GM19467 (cell line): ENCODE data around the gene AGPAT4.

Source experiments
- ATAC-seq: cut with Tn5 transposase; IDR thresholded peaks from one replicate; pipeline ENCODE4 v1.9.1; 2021; ENCODE audit warnings: mild to moderate bottlenecking, moderate library complexity; ENCODE audit not compliant: unreplicated experiment

AGPAT4 gene

GRCh38 chr6:161117942-161118341, 155.9 kb downstream of the AGPAT4 start:
- ATAC-seq, result no peak

GRCh38 chr6:161117308-161117707, 156.6 kb downstream of the AGPAT4 start:
- ATAC-seq, result no peak

GRCh38 chr6:161116554-161116953, 157.3 kb downstream of the AGPAT4 start:
- no peak for ATAC-seq

GRCh38 chr6:161115468-161115867, 158.4 kb downstream of the AGPAT4 start:
- no peak for ATAC-seq

GRCh38 chr6:161111261-161111660, 162.6 kb downstream of the AGPAT4 start:
- no peak for ATAC-seq

GRCh38 chr6:161110028-161110779, 163.7 kb downstream of the AGPAT4 start:
- no peak for ATAC-seq

GRCh38 chr6:161109366-161109765, 164.5 kb downstream of the AGPAT4 start:
- no peak for ATAC-seq

- no peak for ATAC-seq
Observed at GRCh38 chr6:161108916-161109315, 164.9 kb downstream of the AGPAT4 start.

DNA sequence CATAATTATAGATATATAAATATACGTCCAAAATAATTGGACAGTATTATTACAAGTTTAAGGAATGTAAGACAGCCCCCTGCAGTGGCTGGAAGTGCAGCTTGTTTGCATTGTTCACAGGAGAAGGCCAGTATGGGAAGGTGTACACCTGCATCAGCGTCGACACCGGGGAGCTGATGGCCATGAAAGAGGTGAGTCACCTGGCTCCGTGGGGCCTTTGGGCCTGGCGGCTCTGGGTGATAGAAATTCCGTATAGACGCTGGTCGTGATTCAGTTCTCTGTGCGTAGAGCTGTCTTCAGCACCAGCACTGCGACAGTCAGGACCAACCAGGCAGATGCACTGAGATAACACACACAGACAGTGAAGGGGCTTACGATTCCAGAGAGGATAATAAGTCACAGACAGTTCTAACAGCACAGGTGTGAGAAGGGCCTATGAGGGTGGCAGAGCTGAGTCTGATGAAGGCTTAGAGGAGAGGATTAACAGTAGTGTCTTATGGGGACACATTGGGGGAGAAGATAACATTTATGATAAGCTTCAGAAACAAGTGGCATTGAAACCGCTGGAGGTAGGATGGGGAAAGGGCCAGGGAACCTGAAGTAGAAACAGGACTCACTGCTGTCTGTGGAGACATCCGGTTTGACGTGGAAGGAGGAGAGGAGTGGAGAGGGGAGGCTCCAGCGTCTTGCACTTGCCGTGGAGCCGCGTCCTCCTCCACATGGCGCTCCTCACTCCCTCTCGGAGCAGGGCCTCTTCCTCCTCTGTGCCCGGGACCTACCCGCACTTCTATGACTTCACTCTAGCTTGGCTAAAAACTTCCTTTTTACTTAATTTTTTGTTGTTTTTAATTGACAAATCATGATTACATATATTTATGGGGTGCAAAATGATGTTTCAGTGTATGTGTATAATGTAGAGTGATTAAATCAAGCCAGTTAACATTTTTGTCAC, 165.8 kb downstream of the AGPAT4 start:
- ATAC-seq, result no peak

DNA sequence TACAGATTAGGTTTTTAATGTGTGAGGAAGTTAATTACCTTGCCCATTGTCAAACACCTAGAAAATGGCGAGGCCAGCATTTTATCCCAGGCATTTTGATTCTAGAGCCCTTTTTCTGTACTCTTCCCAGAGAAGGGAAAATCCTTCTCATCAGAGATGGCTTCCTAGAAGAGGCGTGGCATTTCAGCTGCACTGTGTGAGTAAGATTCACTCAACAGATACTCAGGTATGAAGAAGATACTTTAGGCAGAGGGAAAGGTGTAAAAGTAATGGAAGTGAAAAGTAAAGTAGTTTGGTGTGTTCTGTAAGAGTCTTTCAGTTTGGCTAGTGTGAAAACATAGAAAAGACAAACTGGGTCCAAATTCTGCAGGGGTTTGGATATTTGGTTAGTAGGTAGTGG, 168.5 kb downstream of the AGPAT4 start:
- ATAC-seq, result no peak

DNA sequence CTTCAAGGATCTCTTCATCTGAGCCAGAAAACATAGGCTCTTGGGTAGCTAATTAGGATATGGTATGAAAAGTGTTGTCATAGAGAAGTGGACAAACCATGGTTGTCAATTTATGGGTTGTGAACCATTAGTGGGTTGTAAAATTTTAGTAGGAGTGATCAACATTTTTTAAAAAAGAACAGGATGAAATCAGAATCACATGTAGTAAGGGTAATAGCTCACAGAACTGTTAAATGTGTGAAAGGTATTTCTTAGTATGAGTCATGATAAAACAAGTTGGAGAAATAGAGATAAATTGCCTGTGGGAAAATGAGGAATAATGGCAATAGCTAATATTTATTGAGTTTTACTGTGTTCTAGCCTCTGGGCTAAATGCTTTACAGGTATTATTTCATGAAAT, 168.9 kb downstream of the AGPAT4 start:
- no peak for ATAC-seq

- ATAC-seq, result no peak
Observed at GRCh38 chr6:161103475-161103874, 170.4 kb downstream of the AGPAT4 start.

DNA sequence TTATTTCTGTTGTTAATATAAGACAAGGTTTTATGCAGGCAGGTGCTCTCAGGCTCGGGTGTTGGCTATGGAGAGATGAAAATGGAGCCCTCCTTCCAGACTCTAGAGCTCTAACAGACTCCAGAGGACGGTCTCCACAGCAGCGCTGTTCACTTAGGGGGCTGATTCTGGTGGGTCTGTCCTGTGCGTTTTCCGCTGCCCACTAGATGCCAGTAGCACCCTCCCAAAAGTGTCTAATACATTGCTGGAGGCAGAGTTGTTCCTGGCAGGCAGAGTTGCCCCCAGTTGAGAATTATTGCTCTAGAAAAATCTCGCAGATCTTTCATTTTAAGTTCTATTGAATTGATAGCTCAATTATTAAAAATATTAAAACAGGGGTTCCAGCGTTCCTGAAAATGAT, 172.3 kb downstream of the AGPAT4 start:
- no peak for ATAC-seq

DNA sequence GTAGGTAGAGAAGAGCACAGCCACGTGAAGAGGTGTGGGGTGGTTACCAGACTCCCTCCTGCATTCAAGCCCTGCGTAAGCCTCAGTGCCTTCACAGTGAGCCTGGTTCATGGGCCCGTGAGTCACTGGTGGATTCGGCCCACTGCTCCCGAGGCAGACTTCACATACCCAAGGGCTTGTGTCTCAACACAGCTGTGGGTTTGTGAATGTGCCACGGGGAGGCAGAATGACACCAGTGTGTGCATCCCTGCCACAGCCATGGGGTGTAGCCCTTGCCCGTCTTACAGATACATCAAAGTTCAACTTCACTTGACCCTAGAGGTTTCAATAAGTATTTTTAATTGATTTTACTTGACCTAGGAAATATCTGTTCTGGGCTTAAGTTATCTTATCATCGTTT, 173.8 kb downstream of the AGPAT4 start:
- ATAC-seq, result no peak

DNA sequence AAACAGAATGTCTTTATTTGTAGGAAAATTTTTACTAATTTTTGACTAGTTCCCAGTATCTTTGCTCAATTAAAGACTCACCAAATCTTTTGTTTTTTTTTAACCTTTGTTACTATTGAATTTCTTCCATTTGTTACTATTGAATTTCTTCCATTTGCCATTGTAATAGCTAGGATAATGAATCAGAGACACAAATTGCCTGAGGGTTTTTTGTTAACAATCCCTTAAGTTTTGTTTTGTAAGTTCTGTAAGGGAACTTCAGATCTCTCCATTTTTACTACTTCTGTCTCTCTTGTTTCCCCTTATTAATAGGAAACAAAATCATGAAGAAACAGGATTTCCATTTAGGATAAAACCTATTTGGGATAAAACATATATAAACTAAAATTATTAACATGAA, 177.9 kb downstream of the AGPAT4 start:
- ATAC-seq, result no peak

- ATAC-seq, result no peak
Observed at GRCh38 chr6:161094955-161095354, 178.9 kb downstream of the AGPAT4 start.

GRCh38 chr6:161091972-161092701, 181.7 kb downstream of the AGPAT4 start:
- no peak for ATAC-seq

DNA sequence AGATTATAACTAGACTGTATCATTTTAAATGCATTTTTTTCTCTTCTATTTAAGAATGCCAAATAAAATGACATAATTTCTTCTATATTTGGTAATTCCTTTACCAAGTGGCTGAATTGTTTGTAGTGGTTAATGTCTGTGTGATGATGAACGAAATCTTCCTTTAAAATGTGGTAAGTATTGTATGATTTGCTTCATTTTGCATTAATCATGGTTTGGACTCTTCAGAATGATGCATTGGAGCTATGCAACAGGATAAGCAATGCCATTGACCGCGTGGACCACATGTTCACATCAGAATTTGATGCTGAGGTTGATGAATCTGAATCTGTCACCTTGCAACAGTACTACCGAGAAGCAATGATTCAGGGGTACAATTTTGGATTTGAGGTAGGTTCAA, 182.7 kb downstream of the AGPAT4 start:
- ATAC-seq, result no peak

DNA sequence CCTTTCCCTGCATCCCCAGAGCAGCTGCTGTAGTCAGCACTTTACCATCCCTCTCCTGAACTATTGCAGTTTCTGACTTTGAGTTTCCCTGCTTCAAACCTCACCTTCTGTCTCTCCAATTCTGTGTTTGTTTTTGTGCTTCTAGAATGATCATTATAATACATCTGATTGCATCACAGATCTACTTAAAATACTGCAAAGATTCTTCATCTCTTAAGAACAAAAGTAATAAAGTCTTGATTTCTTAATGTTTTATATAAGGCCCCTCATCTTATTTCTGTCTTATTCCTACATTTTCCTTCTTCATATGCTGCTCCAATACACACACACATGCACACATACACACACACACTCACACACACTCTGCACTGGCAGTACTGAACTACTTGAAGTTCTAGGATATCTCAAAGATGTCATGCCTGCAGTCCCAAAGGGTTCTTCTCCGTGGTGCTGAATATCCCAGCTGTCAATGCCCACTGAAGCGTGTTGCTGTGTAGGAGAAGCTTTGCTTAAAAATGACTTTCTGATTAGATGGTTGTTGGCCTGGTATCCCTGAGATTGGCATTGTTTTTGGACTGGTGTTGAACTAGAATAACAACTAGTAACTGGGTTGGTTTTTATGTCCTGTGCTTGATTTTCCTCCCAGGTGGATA, 185.1 kb downstream of the AGPAT4 start:
- no peak for ATAC-seq

DNA sequence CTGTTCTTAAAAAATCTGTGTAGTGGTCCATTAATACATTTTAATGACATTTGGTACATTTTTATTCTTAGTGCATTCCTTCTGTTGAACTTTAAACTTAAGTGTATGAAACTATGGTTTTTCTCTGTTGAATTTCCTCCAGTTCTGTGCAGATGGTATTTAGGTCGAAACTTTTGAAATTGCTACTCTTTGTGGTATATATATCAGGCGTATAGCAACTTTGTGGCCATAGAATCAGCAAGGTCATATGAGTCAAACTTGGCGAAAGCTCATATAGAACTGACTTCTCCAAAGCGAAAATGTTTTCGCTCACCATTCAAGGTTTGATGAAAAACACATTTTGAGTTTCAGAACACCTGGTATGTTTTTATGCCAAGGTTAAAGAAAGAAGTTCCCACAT, 188.6 kb downstream of the AGPAT4 start:
- ATAC-seq, result no peak

DNA sequence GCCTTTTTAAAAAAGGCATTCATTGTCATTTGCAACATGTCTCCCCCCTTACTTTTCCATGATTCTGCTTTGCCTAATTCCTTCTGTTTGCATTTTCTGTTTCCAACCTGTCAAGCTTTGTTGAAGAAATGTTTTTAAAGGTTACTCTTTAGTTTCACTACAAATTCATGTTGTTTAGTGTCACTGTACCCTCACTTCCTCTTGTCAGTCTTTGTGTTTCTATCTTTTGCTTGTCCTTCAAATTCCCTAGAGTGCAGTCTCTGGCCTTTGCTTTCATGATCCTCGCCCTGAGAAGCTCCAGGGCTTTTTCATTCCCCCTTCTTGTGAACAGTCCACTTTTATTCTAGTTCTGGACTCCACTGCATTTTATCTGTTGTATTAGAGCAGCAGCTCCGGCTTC, 191.6 kb downstream of the AGPAT4 start:
- ATAC-seq, result no peak
